H1 (cell line): Measurements from ENCODE around the gene SLC39A10. TPM values are rescaled to one million over a fixed set of nuclear protein-coding genes. Genes with fewer than 3 reads are reported as not detected.
"Not testable (repeated sequence)": the region's sequence is repeated elsewhere in the genome, so short reads cannot be mapped to it uniquely, and the experiment has no call there.

Experiments used
- CTCF ChIA-PET: fragments of 300-600 bp; sonication (Branson Sonifier 250); formaldehyde crosslinking; loops from one replicate; lab custom pipeline; 2021; ENCODE audit not compliant: partially characterized antibody; lab: Charles Lee
- POLR2A ChIA-PET: fragments of 300-600 bp; sonication (Branson Sonifier 250); formaldehyde crosslinking; loops from one replicate; lab custom pipeline; 2021; ENCODE audit warnings: inconsistent platforms; ENCODE audit not compliant: partially characterized antibody; lab: Charles Lee
- DNase-seq, 2 experiments: peaks; one replicate each; pipeline versions ENCODE4 v3.0.0 to v3.0.0-alpha.2; 2010 to 2022; ENCODE audit warnings: low spot score in 2 of 2, low read depth in 1 of 2, mixed read lengths in 1 of 2
- FAIRE-seq: peaks from 2 replicates; lab custom pipeline; 2011; peaks lifted over from hg19 to GRCh38; lab: Jason Lieb, UNC
- H2AFZ ChIP-seq: 2 replicates; pipeline ENCODE4 v1.8.1; 2012; ENCODE audit warnings: low read length, inconsistent platforms
- H2AK5ac ChIP-seq: 2 replicates; pipeline ENCODE4 v1.6.1; 2013; ENCODE audit warnings: low read depth, low read length
- H2BK120ac ChIP-seq: replicated peaks from 2 replicates; pipeline ENCODE3; 2013; ENCODE audit warnings: low read depth, low read length, inconsistent platforms
- H2BK12ac ChIP-seq: 2 replicates; pipeline ENCODE4 v1.6.1; 2013; ENCODE audit warnings: low read depth, low read length
- H2BK15ac ChIP-seq: 2 replicates; pipeline ENCODE4 v1.6.1; 2013; ENCODE audit warnings: low read length
- H2BK20ac ChIP-seq: 2 replicates; pipeline ENCODE4 v1.6.1; 2013; ENCODE audit warnings: low read length
- H2BK5ac ChIP-seq: 2 replicates; pipeline ENCODE4 v1.6.1; 2013; ENCODE audit warnings: low read depth, low read length
- H3K14ac ChIP-seq: 2 replicates; pipeline ENCODE4 v1.6.1; 2013; ENCODE audit warnings: inconsistent platforms; ENCODE audit not compliant: insufficient read length
- H3K18ac ChIP-seq: 2 replicates; pipeline ENCODE4 v1.6.1; 2013; ENCODE audit warnings: low read length; ENCODE audit errors: extremely low read depth
- H3K23ac ChIP-seq: 2 replicates; pipeline ENCODE4 v1.6.1; 2013; ENCODE audit warnings: inconsistent platforms; ENCODE audit not compliant: insufficient read length
- H3K23me2 ChIP-seq: 2 replicates; pipeline ENCODE4 v1.6.1; 2013; ENCODE audit warnings: low read depth, low read length
- H3K27ac ChIP-seq: 2 replicates; pipeline ENCODE4 v1.6.1; 2011; ENCODE audit warnings: low read depth, low read length, inconsistent platforms
- H3K27me3 ChIP-seq, 4 experiments: replicated peaks in 1 of 4; 1 replicate in 1 of 4; 2 replicates in 3 of 4; pipeline versions ENCODE4 v1.6.1 to v1.8.1; 2011 to 2013; ENCODE audit warnings: low read length in 3 of 4, mild to moderate bottlenecking in 3 of 4, inconsistent platforms in 2 of 4, mixed read lengths in 2 of 4, moderate library complexity in 1 of 4; ENCODE audit not compliant: control insufficient read depth in 3 of 4, insufficient read depth in 3 of 4; ENCODE audit errors: extremely low read depth in 1 of 4
- H3K36me3 ChIP-seq, 4 experiments: 2 replicates each; pipeline versions ENCODE4 v1.6.1 to v1.8.1; 2011 to 2013; ENCODE audit warnings: mild to moderate bottlenecking in 4 of 4, low read length in 3 of 4, moderate library complexity in 2 of 4, control low read depth in 1 of 4, inconsistent platforms in 1 of 4; ENCODE audit not compliant: insufficient read depth in 4 of 4, control insufficient read depth in 2 of 4
- H3K4ac ChIP-seq: replicated peaks from 2 replicates; pipeline ENCODE3; 2013; ENCODE audit warnings: low read length, low read depth, mixed read lengths, inconsistent platforms; ENCODE audit not compliant: insufficient read length
- H3K4me1 ChIP-seq, 4 experiments: replicated peaks in 1 of 4; 1 replicate in 1 of 4; 2 replicates in 3 of 4; pipeline versions ENCODE4 v1.6.1 to v1.8.1; 2011 to 2013; ENCODE audit warnings: low read length in 3 of 4, inconsistent platforms in 2 of 4, mixed read lengths in 1 of 4; ENCODE audit not compliant: insufficient read depth in 4 of 4, control insufficient read depth in 3 of 4
- H3K4me2 ChIP-seq, 2 experiments: 2 replicates each; pipeline versions ENCODE4 v1.6.1 to v1.8.1; 2011 to 2013; ENCODE audit warnings: low read depth in 2 of 2, low read length in 2 of 2, control low read depth in 1 of 2, inconsistent platforms in 1 of 2, mild to moderate bottlenecking in 1 of 2; ENCODE audit not compliant: insufficient read depth in 1 of 2
- H3K4me3 ChIP-seq, 4 experiments: fragments of 200-600, 300-600 bp in 1 of 4; sonication (generic), shearing (Covaris generic), sonication (Bioruptor Twin) in 1 of 4; 2 replicates each; pipeline versions ENCODE4 v1.5.1 to v1.8.1; 2011 to 2016; ENCODE audit warnings: low read length in 4 of 4, low read depth in 3 of 4, control low read depth in 2 of 4, inconsistent platforms in 2 of 4, mild to moderate bottlenecking in 2 of 4, mixed read lengths in 1 of 4, moderate library complexity in 1 of 4; ENCODE audit not compliant: insufficient read depth in 2 of 4; ENCODE audit errors: extremely low read depth in 1 of 4
- H3K56ac ChIP-seq: replicated peaks from 2 replicates; pipeline ENCODE3; 2013; ENCODE audit warnings: low read depth, mild to moderate bottlenecking, mixed read lengths, low read length, inconsistent platforms; ENCODE audit not compliant: insufficient read length
- H3K79me1 ChIP-seq: 2 replicates; pipeline ENCODE4 v1.6.1; 2013; ENCODE audit warnings: low read depth, low read length, control low read depth
- H3K79me2 ChIP-seq, 2 experiments: 2 replicates each; pipeline versions ENCODE4 v1.6.1 to v1.8.1; 2012 to 2013; ENCODE audit warnings: low read length in 2 of 2, mild to moderate bottlenecking in 2 of 2, inconsistent platforms in 1 of 2; ENCODE audit not compliant: insufficient read depth in 2 of 2, control insufficient read depth in 1 of 2
- H3K9ac ChIP-seq, 4 experiments: replicated peaks in 1 of 4; 1 replicate in 1 of 4; 2 replicates in 3 of 4; pipeline versions ENCODE4 v1.6.1 to v1.8.1; 2011 to 2013; ENCODE audit warnings: low read depth in 3 of 4, low read length in 3 of 4, control low read depth in 2 of 4, mild to moderate bottlenecking in 2 of 4, moderate library complexity in 2 of 4, inconsistent platforms in 1 of 4; ENCODE audit errors: extremely low read depth in 1 of 4
- H3K9me3 ChIP-seq, 2 experiments: 2 replicates each; pipeline versions ENCODE4 v1.6.1 to v1.8.1; 2012 to 2013; ENCODE audit warnings: mild to moderate bottlenecking in 2 of 2, moderate library complexity in 2 of 2, control low read depth in 1 of 2, inconsistent platforms in 1 of 2, low read depth in 1 of 2, low read length in 1 of 2, mixed read lengths in 1 of 2; ENCODE audit not compliant: insufficient read depth in 2 of 2
- H4K20me1 ChIP-seq, 2 experiments: replicated peaks in 1 of 2; 2 replicates each; pipeline versions ENCODE3 to v1.8.1; 2011 to 2013; ENCODE audit warnings: inconsistent platforms in 2 of 2, low read length in 2 of 2, mild to moderate bottlenecking in 1 of 2; ENCODE audit not compliant: insufficient read depth in 2 of 2, control insufficient read depth in 1 of 2
- H4K5ac ChIP-seq: 2 replicates; pipeline ENCODE4 v1.6.1; 2013; ENCODE audit warnings: low read length, low read depth, mixed read lengths, inconsistent platforms; ENCODE audit not compliant: insufficient read length
- H4K8ac ChIP-seq: 2 replicates; pipeline ENCODE4 v1.8.0; 2013; ENCODE audit warnings: mild to moderate bottlenecking, moderate library complexity, low read length, inconsistent platforms; ENCODE audit not compliant: insufficient read depth; ENCODE audit errors: extremely low read depth
- H4K91ac ChIP-seq: replicated peaks from 2 replicates; pipeline ENCODE3; 2013; ENCODE audit warnings: low read length, mixed read lengths, inconsistent platforms; ENCODE audit not compliant: insufficient read length
- WGBS, 2 experiments: shearing (Covaris generic) in 1 of 2; methylation state at CpG; one replicate each; pipeline versions ENCODE4 v1.1.6 to v1.1.7; 2013 to 2015; ENCODE audit warnings: low lambda C conversion rate in 2 of 2, mixed read lengths in 2 of 2, inconsistent platforms in 1 of 2, low coverage in 1 of 2, missing lambda C conversion rate in 1 of 2; ENCODE audit not compliant: insufficient replicate concordance in 2 of 2, insufficient coverage in 1 of 2, insufficient read length in 1 of 2; ENCODE audit errors: extremely low coverage in 1 of 2, missing lambda C conversion rate in 1 of 2; 5-methylcytosine and 5-hydroxymethylcytosine counted together
- polyA plus RNA-seq, 7 experiments: library from polyadenylated mRNA; depleted of rRNA in 3 of 7; stranded (reverse) in 5 of 7; unstranded in 2 of 7; fragments of >200 nt in 5 of 7; fragments of 200-250 nt in 2 of 7; gene quantifications; 1 replicate in 5 of 7; 2 replicates in 1 of 7; 4 replicates in 1 of 7; pipeline versions ENCODE4 v1.2.1 to v1.2.3, GENCODE V29; 2011 to 2013; ENCODE audit warnings: missing spikeins in 2 of 7, mixed read lengths in 2 of 7
- total RNA-seq: library from RNA; stranded (reverse); fragmentation: NEBNext Ultra II Directional; extraction: Animal tissue kit (Norgen Biotek cat#: 25700); gene quantifications from 2 replicates; pipeline ENCODE4 v1.2.1, GENCODE V29; 2021

Gene SLC39A10
- total and polyA plus RNA-seq, 2 of the 8 experiments (the other 6 are each of a cell fraction or from before 2014, with no cell fraction given), result 68.1 to 234 TPM

DNA sequence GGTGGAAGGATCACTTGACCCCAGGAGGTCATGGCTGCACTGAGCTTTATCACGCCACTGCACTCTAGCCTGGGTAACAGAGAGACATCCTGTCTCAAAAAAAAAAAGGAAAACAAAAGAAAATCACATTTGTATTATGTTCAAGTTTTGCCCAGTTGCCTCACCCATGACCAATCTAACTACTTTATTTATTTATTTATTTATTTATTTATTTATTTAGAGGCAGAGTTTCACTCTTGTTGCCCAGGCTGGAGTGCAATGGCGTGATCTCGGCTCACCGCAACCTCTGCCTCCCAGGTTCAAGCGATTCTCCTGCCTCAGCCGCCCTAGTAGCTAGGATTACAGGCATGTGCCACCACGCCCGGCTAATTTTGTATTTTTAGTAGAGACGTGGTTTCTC lies 12.3 kb upstream of the SLC39A10 start:
- FAIRE-seq, H3K4ac ChIP-seq, H2BK120ac ChIP-seq, H2BK15ac ChIP-seq, H3K56ac ChIP-seq, H3K23ac ChIP-seq, H3K27me3 ChIP-seq, DNase-seq, H3K27ac ChIP-seq, H3K9ac ChIP-seq, H3K9me3 ChIP-seq, H3K4me3 ChIP-seq, H2BK20ac ChIP-seq, H3K23me2 ChIP-seq, H3K79me2 ChIP-seq, H2AFZ ChIP-seq, H2BK12ac ChIP-seq, H4K20me1 ChIP-seq, H3K18ac ChIP-seq, H4K91ac ChIP-seq, H2BK5ac ChIP-seq, H3K36me3 ChIP-seq, H3K14ac ChIP-seq, H2AK5ac ChIP-seq, H3K4me2 ChIP-seq, H3K79me1 ChIP-seq, H4K5ac ChIP-seq, H4K8ac ChIP-seq: not testable (repeated sequence)
- CTCF ChIA-PET, result interaction anchor here (0.6 to 3.2 kb wide), 5 partner anchors 12 to 146 kb away, joined by 3 to 10 read pairs (median 3); partner anchors contain the start of gene SLC39A10
- 93% methylated on average over 9 of the region's 9 CpGs; no CpG with 5 or more reads in 1 of the 2 experiments for WGBS, 2 experiments
- H3K4me1 ChIP-seq, result peaks cover 0 to 17% (median 11%) of the 10 kb centered on the region in 4 experiments; a peak in 4 of 7 replicates
- POLR2A ChIA-PET, result interaction anchor here (2.8 kb wide), 1 partner anchor 12 kb away, joined by 17 read pairs; the partner anchor contains the start of gene SLC39A10
